OCI-LY7 (cell line): ENCODE results near the gene SGK1. TPM values are rescaled to one million over a fixed set of nuclear protein-coding genes. Genes with fewer than 3 reads are reported as not detected.

Source experiments
- BruUV-seq: library from RNA; stranded (reverse); fragments of 400-500 nt; replicated peaks from 2 replicates; lab custom pipeline; 2021; lab: Mats Ljungman, UMichigan
- CTCF ChIA-PET: fragments of 300-600 bp; sonication (Branson Sonifier 250); formaldehyde crosslinking; loops from one replicate; lab custom pipeline; 2022; ENCODE audit warnings: antibody characterized with exemption; ENCODE audit not compliant: unreplicated experiment; lab: Charles Lee
- POLR2A ChIA-PET: fragments of 300-600 bp; sonication (Branson Sonifier 250); formaldehyde crosslinking; loops from one replicate; lab custom pipeline; 2022; ENCODE audit warnings: antibody characterized with exemption; lab: Charles Lee
- DNase-seq: peaks from one replicate; pipeline ENCODE4 v3.0.0-alpha.2; 2015; ENCODE audit warnings: low spot score
- H2AFZ ChIP-seq: fragments of 200-600 bp; sonication (generic), shearing (Covaris generic); 2 replicates; pipeline ENCODE4 v1.6.1; 2014; ENCODE audit warnings: mild to moderate bottlenecking, antibody characterized with exemption, low read length, moderate library complexity
- H3K27ac ChIP-seq: fragments of 200-600 bp; sonication (generic); 2 replicates; pipeline ENCODE4 v1.5.1; 2014; ENCODE audit warnings: mixed run types, low read depth, mild to moderate bottlenecking, moderate library complexity, low read length, inconsistent platforms; ENCODE audit not compliant: poor library complexity, severe bottlenecking
- H3K36me3 ChIP-seq: fragments of 200-600 bp; sonication (generic); 2 replicates; pipeline ENCODE4 v1.6.1; 2014; ENCODE audit warnings: mild to moderate bottlenecking, antibody characterized with exemption, low read length, moderate library complexity, mixed read lengths; ENCODE audit not compliant: insufficient read depth
- H3K4me1 ChIP-seq: fragments of 200-600 bp; sonication (generic); 2 replicates; pipeline ENCODE4 v1.5.1; 2014; ENCODE audit warnings: mild to moderate bottlenecking, low read length; ENCODE audit not compliant: insufficient read depth, poor library complexity, severe bottlenecking
- H3K4me2 ChIP-seq: fragments of 200-600 bp; sonication (generic); 2 replicates; pipeline ENCODE4 v1.6.1; 2014; ENCODE audit warnings: mild to moderate bottlenecking, low read length
- H3K4me3 ChIP-seq: fragments of 200-600 bp; sonication (generic); 2 replicates; pipeline ENCODE4 v1.5.1; 2014; ENCODE audit warnings: mild to moderate bottlenecking, low read depth, low read length; ENCODE audit not compliant: poor library complexity, severe bottlenecking
- H3K79me2 ChIP-seq: fragments of 200-600 bp; sonication (generic); 2 replicates; pipeline ENCODE4 v1.6.1; 2016; ENCODE audit warnings: low read depth, mild to moderate bottlenecking, low read length, moderate library complexity, mixed read lengths; ENCODE audit not compliant: insufficient read depth
- H3K9me2 ChIP-seq: fragments of 200-600 bp; sonication (generic); 2 replicates; pipeline ENCODE4 v1.6.1; 2016; ENCODE audit warnings: mild to moderate bottlenecking, low read length, mixed read lengths; ENCODE audit not compliant: insufficient read depth
- H3K9me3 ChIP-seq: fragments of 200-600 bp; sonication (generic); 2 replicates; pipeline ENCODE4 v1.6.1; 2014; ENCODE audit warnings: mild to moderate bottlenecking, mixed run types, low read length, mixed read lengths
- H4K20me1 ChIP-seq: fragments of 200-600 bp; sonication (generic); 2 replicates; pipeline ENCODE4 v1.6.1; 2014; ENCODE audit warnings: mild to moderate bottlenecking, antibody characterized with exemption, low read length, moderate library complexity, mixed read lengths; ENCODE audit not compliant: insufficient read depth
- EZH2phosphoT487 ChIP-seq: fragments of 200-600 bp; sonication (generic); IDR thresholded peaks from 2 replicates; pipeline ENCODE4 v1.6.1; 2018; ENCODE audit warnings: low read depth, borderline replicate concordance, mild to moderate bottlenecking, mixed run types, antibody characterized with exemption, low read length, moderate library complexity, mixed read lengths
- intact Hi-C: fragments of 100-400 bp; cut with micrococcal nuclease; formaldehyde crosslinking; loops from one replicate; pipeline ENCODE4 v1.10.0; 2022; ENCODE audit not compliant: unreplicated experiment
- total RNA-seq, 2 experiments: library from RNA; depleted of rRNA in 1 of 2; stranded (reverse); fragments of >200 nt in 1 of 2; shearing (Covaris generic) in 1 of 2; gene quantifications; 2 replicates each; pipeline ENCODE4 v1.2.3, GENCODE V29; 2014 to 2022
- TF ChIP-seq, protein P1 (sequence below): fragments of 200-600 bp; sonication (generic); conservative IDR thresholded peaks from 2 replicates; pipeline ENCODE4 v1.5.1; 2014; ENCODE audit warnings: mild to moderate bottlenecking, antibody characterized with exemption, low read length, moderate library complexity, mixed read lengths

The SGK1 gene
- total RNA-seq, 2 experiments from 2014 or later = 5.2 to 27.6 TPM

DNA sequence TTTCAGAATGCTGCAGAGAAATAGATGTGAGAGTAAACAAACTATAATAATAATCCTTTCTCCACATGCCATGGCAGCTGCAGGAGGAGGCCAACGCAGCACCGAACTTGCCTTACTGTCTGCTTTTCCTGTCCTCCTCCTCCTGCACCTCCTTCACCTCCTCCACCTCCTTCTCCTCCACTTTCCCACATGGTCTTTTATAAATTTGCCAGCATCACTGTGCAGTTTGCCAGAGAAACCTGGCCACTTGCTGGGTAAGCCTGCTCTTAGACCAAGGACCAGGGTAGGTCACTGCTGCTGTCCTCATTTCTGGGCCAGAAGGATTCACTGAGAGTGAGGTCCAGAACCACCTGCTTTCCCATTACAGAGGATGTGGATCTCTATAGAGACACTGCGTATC lies 8.7 kb downstream of the SGK1 start:
- BruUV-seq = no TSS peak
- H3K9me3 ChIP-seq = no peaks in the 10 kb centered on the region
- TF ChIP-seq EZH2phosphoT487 = no peak
- TF ChIP-seq, protein P1, sequence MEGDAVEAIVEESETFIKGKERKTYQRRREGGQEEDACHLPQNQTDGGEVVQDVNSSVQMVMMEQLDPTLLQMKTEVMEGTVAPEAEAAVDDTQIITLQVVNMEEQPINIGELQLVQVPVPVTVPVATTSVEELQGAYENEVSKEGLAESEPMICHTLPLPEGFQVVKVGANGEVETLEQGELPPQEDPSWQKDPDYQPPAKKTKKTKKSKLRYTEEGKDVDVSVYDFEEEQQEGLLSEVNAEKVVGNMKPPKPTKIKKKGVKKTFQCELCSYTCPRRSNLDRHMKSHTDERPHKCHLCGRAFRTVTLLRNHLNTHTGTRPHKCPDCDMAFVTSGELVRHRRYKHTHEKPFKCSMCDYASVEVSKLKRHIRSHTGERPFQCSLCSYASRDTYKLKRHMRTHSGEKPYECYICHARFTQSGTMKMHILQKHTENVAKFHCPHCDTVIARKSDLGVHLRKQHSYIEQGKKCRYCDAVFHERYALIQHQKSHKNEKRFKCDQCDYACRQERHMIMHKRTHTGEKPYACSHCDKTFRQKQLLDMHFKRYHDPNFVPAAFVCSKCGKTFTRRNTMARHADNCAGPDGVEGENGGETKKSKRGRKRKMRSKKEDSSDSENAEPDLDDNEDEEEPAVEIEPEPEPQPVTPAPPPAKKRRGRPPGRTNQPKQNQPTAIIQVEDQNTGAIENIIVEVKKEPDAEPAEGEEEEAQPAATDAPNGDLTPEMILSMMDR = no peak
- CTCF ChIA-PET = no interaction called here
- H3K27ac ChIP-seq = no peak overlapping the region
- no peaks in the 10 kb centered on the region for H3K79me2 ChIP-seq
- no peak for DNase-seq
- no peaks in the 10 kb centered on the region for H3K9me2 ChIP-seq
- intact Hi-C loops = no loop called here
- H2AFZ ChIP-seq = no peak overlapping the region
- no peak overlapping the region for H3K4me2 ChIP-seq
- H3K4me1 ChIP-seq = no peaks in the 10 kb centered on the region
- no peaks in the 10 kb centered on the region for H3K36me3 ChIP-seq
- no peak overlapping the region for H3K4me3 ChIP-seq
- POLR2A ChIA-PET = no interaction called here
- no peaks in the 10 kb centered on the region for H4K20me1 ChIP-seq

DNA sequence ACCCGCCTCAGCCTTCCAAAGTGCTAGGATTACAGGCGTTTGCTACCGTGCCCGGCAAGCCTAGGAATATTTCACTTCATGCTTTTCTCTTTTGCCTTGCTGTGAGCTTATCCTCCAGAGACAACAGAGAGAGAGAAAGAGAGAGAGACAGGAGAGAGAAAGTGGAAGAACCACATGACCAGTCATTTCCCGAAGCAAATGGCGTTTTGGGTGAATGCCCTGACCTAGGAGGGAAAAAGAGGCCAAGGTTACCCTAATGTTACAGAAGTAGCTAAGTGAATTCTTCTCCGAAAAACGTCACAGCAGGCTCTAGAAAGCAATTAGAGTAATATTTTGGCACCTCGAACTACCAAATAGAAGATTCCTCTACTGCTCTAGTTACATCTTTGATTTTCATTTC lies 9.1 kb downstream of the SGK1 start:
- no peaks in the 10 kb centered on the region for H3K9me3 ChIP-seq
- H3K4me3 ChIP-seq = no peak overlapping the region
- CTCF ChIA-PET = no interaction called here
- H3K4me1 ChIP-seq = no peaks in the 10 kb centered on the region
- H4K20me1 ChIP-seq = no peaks in the 10 kb centered on the region
- H3K4me2 ChIP-seq = no peak overlapping the region
- intact Hi-C loops = no loop called here
- TF ChIP-seq, protein P1 = no peak
- no peak for TF ChIP-seq EZH2phosphoT487
- H3K36me3 ChIP-seq = no peaks in the 10 kb centered on the region
- DNase-seq = no peak
- H3K9me2 ChIP-seq = no peaks in the 10 kb centered on the region
- no peak overlapping the region for H3K27ac ChIP-seq
- no TSS peak for BruUV-seq
- H2AFZ ChIP-seq = no peak overlapping the region
- POLR2A ChIA-PET = interaction anchor here (0.9 to 1.0 kb wide), 2 partner anchors 10 to 84 kb away, joined by 4 read pairs; no protein-coding TSS in a partner anchor
- H3K79me2 ChIP-seq = no peaks in the 10 kb centered on the region

DNA sequence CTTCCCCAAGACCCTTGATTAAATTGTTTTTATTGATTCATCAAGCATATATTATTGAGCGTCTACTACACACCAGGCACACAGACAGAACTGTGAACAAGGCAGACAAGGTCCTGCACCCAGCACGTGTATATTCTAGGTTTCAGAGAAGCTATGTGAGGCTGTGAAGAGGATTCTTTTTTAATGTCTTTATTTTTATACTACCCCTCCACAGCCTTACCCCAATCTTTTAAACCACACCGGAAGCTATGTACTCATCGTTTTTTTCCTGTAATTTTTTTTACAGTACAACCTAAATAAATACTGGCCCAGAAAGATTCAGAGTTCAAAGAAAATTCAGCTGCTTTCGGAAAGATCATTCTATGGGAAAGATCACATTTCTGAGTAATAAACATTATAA lies 10.0 kb downstream of the SGK1 start:
- H3K79me2 ChIP-seq = no peaks in the 10 kb centered on the region
- no peaks in the 10 kb centered on the region for H3K9me2 ChIP-seq
- no peak overlapping the region for H3K27ac ChIP-seq
- no peak overlapping the region for H3K4me3 ChIP-seq
- intact Hi-C loops = no loop called here
- no peaks in the 10 kb centered on the region for H3K9me3 ChIP-seq
- CTCF ChIA-PET = no interaction called here
- H3K4me2 ChIP-seq = no peak overlapping the region
- DNase-seq = no peak
- BruUV-seq = no TSS peak
- H2AFZ ChIP-seq = no peak overlapping the region
- H3K4me1 ChIP-seq = no peaks in the 10 kb centered on the region
- POLR2A ChIA-PET = interaction anchor here (0.6 to 1.0 kb wide), 4 partner anchors 9 to 85 kb away, joined by 3 to 4 read pairs (median 4); no protein-coding TSS in a partner anchor
- TF ChIP-seq, protein P1 = no peak
- no peak for TF ChIP-seq EZH2phosphoT487
- H3K36me3 ChIP-seq = no peaks in the 10 kb centered on the region
- no peaks in the 10 kb centered on the region for H4K20me1 ChIP-seq
